HepG2 (cell line): Measurements from ENCODE around the gene NAT9. TPM values are rescaled to one million over a fixed set of nuclear protein-coding genes. Genes with fewer than 3 reads are reported as not detected.

Experiments
- ATAC-seq: fragments of 200-7000 bp; cut with Tn5 transposase; 3 replicates; pipeline ENCODE4 v1.9.1; 2020; ENCODE audit warnings: mild to moderate bottlenecking, moderate library complexity
- BruUV-seq: library from RNA; stranded (reverse); fragments of 400-500 nt; replicated peaks from 2 replicates; lab custom pipeline; 2021; lab: Mats Ljungman, UMichigan
- CTCF ChIA-PET: fragments of 300-600 bp; formaldehyde crosslinking; extraction: SDS; loops from one replicate; lab custom pipeline; 2021; ENCODE audit warnings: low total read pairs, inconsistent platforms, low intra/inter-chr PET ratio; lab: Yijun Ruan, JAX
- POLR2A ChIA-PET: fragments of 350-600 bp; sonication (Branson Sonifier 250); formaldehyde crosslinking; loops from one replicate; lab custom pipeline; 2020; ENCODE audit warnings: antibody characterized with exemption, inconsistent platforms; lab: Yijun Ruan, JAX
- DNase-seq: peaks from one replicate; pipeline ENCODE4 v3.0.0-alpha.2; 2015; ENCODE audit warnings: low spot score
- FAIRE-seq: peaks from 3 replicates; lab custom pipeline; 2011; peaks lifted over from hg19 to GRCh38; lab: Jason Lieb, UNC
- H2AFZ ChIP-seq: one replicate; pipeline ENCODE4 v1.6.1; 2011; ENCODE audit warnings: low read length, inconsistent platforms
- H3K27ac ChIP-seq: fragments of 300-600 bp; 3 replicates; pipeline ENCODE4 v1.8.0; 2011; ENCODE audit warnings: mixed run types, mild to moderate bottlenecking, mixed read lengths, low read length, inconsistent platforms; ENCODE audit not compliant: insufficient read depth; ENCODE audit errors: extremely low read length
- H3K27me3 ChIP-seq, 2 experiments: fragments of 200-600 bp in 1 of 2; 2 replicates in 1 of 2; 3 replicates in 1 of 2; pipeline versions ENCODE4 v1.6.0 to v1.8.0; 2011; ENCODE audit warnings: low read length in 2 of 2, mild to moderate bottlenecking in 2 of 2, moderate library complexity in 2 of 2, inconsistent platforms in 1 of 2; ENCODE audit not compliant: insufficient read depth in 2 of 2, control insufficient read depth in 1 of 2
- H3K36me3 ChIP-seq, 2 experiments: fragments of 200-600 bp in 1 of 2; replicated peaks in 1 of 2; 2 replicates in 1 of 2; 3 replicates in 1 of 2; pipeline versions ENCODE4 v1.5.1 to v1.8.0; 2011; ENCODE audit warnings: low read length in 2 of 2, inconsistent platforms in 1 of 2; ENCODE audit not compliant: insufficient read depth in 2 of 2, control insufficient read depth in 1 of 2
- H3K4me1 ChIP-seq: 2 replicates; pipeline ENCODE4 v1.5.1; 2012; ENCODE audit warnings: low read length, inconsistent platforms; ENCODE audit not compliant: insufficient read depth
- H3K4me2 ChIP-seq: 2 replicates; pipeline ENCODE4 v1.6.0; 2011; ENCODE audit warnings: low read depth, low read length, inconsistent platforms
- H3K4me3 ChIP-seq, 3 experiments: fragments of 200-600 bp in 1 of 3; sonication (generic), shearing (Covaris generic) in 1 of 3; replicated peaks in 1 of 3; 2 replicates each; pipeline ENCODE4 v1.5.1; 2011 to 2016; ENCODE audit warnings: low read length in 3 of 3, inconsistent platforms in 2 of 3, low read depth in 2 of 3, mild to moderate bottlenecking in 2 of 3, control low read depth in 1 of 3, mixed read lengths in 1 of 3; ENCODE audit not compliant: insufficient read depth in 1 of 3
- H3K79me2 ChIP-seq: one replicate; pipeline ENCODE4 v1.6.1; 2011; ENCODE audit warnings: low read length, inconsistent platforms; ENCODE audit not compliant: insufficient read depth
- H3K9ac ChIP-seq: 2 replicates; pipeline ENCODE4 v1.6.0; 2011; ENCODE audit warnings: mild to moderate bottlenecking, low read depth, low read length, inconsistent platforms; ENCODE audit not compliant: insufficient read depth
- H3K9me3 ChIP-seq: 2 replicates; pipeline ENCODE4 v1.5.1; 2012; ENCODE audit warnings: mild to moderate bottlenecking, low read length
- H4K20me1 ChIP-seq: 2 replicates; pipeline ENCODE4 v1.6.0; 2011; ENCODE audit warnings: inconsistent platforms, mild to moderate bottlenecking, low read length, moderate library complexity; ENCODE audit not compliant: insufficient read depth
- CREB1 ChIP-seq, 2 experiments: fragments of 450-650 bp in 1 of 2; IDR thresholded peaks; 2 replicates each; pipeline ENCODE4 v1.6.1; 2016 to 2017; ENCODE audit warnings: control low read depth in 1 of 2, mild to moderate bottlenecking in 1 of 2, missing compliant biosample characterization in 1 of 2, missing genetic modification characterization in 1 of 2
- HOXA9 ChIP-seq: sonication (generic); formaldehyde crosslinking; IDR thresholded peaks from 2 replicates; pipeline ENCODE4 v1.8.1; 2022; ENCODE audit warnings: missing genetic modification reagents, mild to moderate bottlenecking, moderate library complexity, borderline replicate concordance
- NCOR1 ChIP-seq: fragments of 200-600 bp; sonication (generic); IDR thresholded peaks from 2 replicates; pipeline ENCODE4 v1.7.0; 2017; ENCODE audit warnings: antibody characterized with exemption, low read length, borderline replicate concordance
- NFYB ChIP-seq: sonication (generic); formaldehyde crosslinking; IDR thresholded peaks from 2 replicates; pipeline ENCODE4 v1.4.0; 2020; ENCODE audit warnings: missing genetic modification reagents
- NR2F1 ChIP-seq, 2 experiments: fragments of 450-650 bp in 1 of 2; formaldehyde crosslinking in 1 of 2; IDR thresholded peaks; 2 replicates each; pipeline versions ENCODE4 v1.5.0 to v1.6.1; 2016 to 2020; ENCODE audit warnings: mild to moderate bottlenecking in 1 of 2, missing compliant biosample characterization in 1 of 2, missing genetic modification reagents in 1 of 2, moderate library complexity in 1 of 2
- PHB2 ChIP-seq: fragments of 450-650 bp; IDR thresholded peaks from 2 replicates; pipeline ENCODE4 v1.6.1; 2018; ENCODE audit not compliant: partially characterized antibody
- SKI ChIP-seq: fragments of 450-650 bp; IDR thresholded peaks from one replicate; pipeline ENCODE4 v1.6.1; 2018; ENCODE audit warnings: mild to moderate bottlenecking; ENCODE audit not compliant: partially characterized antibody
- ZNF335 ChIP-seq: sonication (generic); formaldehyde crosslinking; IDR thresholded peaks from 2 replicates; pipeline ENCODE4 v1.4.0; 2020; ENCODE audit warnings: missing genetic modification reagents
- ZNF749 ChIP-seq: sonication (generic); formaldehyde crosslinking; IDR thresholded peaks from 2 replicates; pipeline ENCODE4 v1.8.0; 2022; ENCODE audit warnings: mild to moderate bottlenecking, missing genetic modification reagents, moderate library complexity, borderline replicate concordance
- ZSCAN30 ChIP-seq: sonication (generic); formaldehyde crosslinking; IDR thresholded peaks from 2 replicates; pipeline ENCODE4 v1.5.0; 2020; ENCODE audit warnings: mild to moderate bottlenecking, missing genetic modification reagents
- WGBS: methylation state at CpG from one replicate; pipeline ENCODE4 v1.1.6; 2017; ENCODE audit warnings: low lambda C conversion rate; 5-methylcytosine and 5-hydroxymethylcytosine counted together
- in situ Hi-C: cut with HindIII; loops from 2 replicates; pipeline ENCODE4 v1.10.0; 2017; ENCODE audit warnings: low pct_unique_long_range_greater_than_20kb; ENCODE audit not compliant: extremely low pct_ligation_motif_present
- intact Hi-C: fragments of 100-400 bp; cut with micrococcal nuclease; formaldehyde crosslinking; loops from one replicate; pipeline ENCODE4 v1.10.0; 2022; ENCODE audit not compliant: unreplicated experiment
- polyA plus RNA-seq, 8 experiments: library from polyadenylated mRNA; depleted of rRNA in 3 of 8; stranded (reverse) in 7 of 8; unstranded in 1 of 8; fragments of >200 nt; fragmentation: Illumina TruSeq in 4 of 8; extraction: Trizol in 4 of 8; gene quantifications; 2 replicates each; pipeline versions ENCODE4 v1.2.1 to v1.2.3, GENCODE V29; 2011 to 2016; ENCODE audit warnings: low read depth in 4 of 8, missing spikeins in 1 of 8, mixed read lengths in 1 of 8; ENCODE audit not compliant: insufficient read depth in 1 of 8
- total RNA-seq, 5 experiments: library from RNA; depleted of rRNA; stranded (reverse); fragments of >200 nt; fragmentation: Illumina TruSeq; extraction: Trizol; gene quantifications; 2 replicates each; pipeline ENCODE4 v1.2.3, GENCODE V29; 2016; ENCODE audit warnings: low read depth in 1 of 5
- TF ChIP-seq, protein P1 (sequence below): sonication (generic); formaldehyde crosslinking; IDR thresholded peaks from 2 replicates; pipeline ENCODE4 v1.5.0; 2020; ENCODE audit warnings: mild to moderate bottlenecking, missing genetic modification reagents, borderline replicate concordance
- TF ChIP-seq, protein P2 (sequence below): sonication (generic); formaldehyde crosslinking; IDR thresholded peaks from 2 replicates; pipeline ENCODE4 v1.5.1; 2020; ENCODE audit warnings: missing genetic modification reagents, mild to moderate bottlenecking, borderline replicate concordance
- TF ChIP-seq, protein P3 (sequence below): sonication (generic); formaldehyde crosslinking; IDR thresholded peaks from 2 replicates; pipeline ENCODE4 v1.4.0; 2020; ENCODE audit warnings: missing genetic modification reagents
- TF ChIP-seq, protein P4 (sequence below): sonication (generic); formaldehyde crosslinking; IDR thresholded peaks from 2 replicates; pipeline ENCODE4 v1.4.0; 2020; ENCODE audit warnings: mild to moderate bottlenecking, missing genetic modification reagents

Gene NAT9
- total and polyA plus RNA-seq, 2 of the 13 experiments (the other 11 are each of a cell fraction or from before 2014, with no cell fraction given) = 39.7 to 44.2 TPM

DNA sequence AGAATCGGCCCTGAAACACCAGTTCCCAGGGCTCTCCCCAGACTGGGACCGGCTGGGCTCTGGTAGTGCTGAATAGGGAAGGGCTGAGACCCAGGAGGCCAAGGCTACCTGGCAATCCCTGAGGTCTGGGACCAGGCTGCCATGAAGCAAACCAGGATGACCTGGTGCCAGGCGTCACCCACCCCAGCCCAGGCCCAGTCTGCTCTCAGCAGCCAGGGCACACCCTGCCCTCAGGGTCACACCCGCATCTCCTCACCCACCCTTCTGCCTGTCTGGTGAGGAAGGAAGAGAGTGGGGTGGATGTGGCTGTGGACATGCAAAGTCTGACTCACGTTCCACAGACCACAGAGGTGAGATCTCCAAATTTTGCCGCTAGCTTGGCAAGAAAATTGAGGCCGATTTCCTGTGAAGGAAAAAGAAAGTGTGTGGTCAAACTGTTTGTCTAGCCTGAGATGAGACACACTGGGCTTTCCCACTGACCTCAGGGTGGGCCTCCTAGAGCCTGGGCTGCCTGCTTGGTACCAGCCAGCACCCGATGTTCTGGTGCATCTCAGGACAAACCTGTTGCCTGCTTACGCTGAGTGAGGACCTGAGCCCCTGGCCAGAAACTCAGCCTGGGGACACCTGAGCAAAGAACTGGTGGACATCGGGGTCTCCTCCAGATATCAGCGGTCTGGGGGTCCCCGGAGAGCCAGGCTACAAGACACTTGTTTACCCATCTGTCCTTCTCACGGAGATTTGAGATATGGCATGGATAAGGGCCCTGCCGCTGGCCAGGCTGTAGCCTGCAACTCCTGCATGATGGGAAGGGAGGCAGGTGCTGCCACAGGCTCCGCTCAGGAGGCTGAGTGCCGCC is 45.4 kb downstream of the NAT9 start:
- FAIRE-seq = no peak
- Histone ChIP-seq H3K4me3 (no peak overlapping the region), H3K79me2 (no peaks in the 10 kb centered on the region), H2AFZ (no peak overlapping the region), H3K27me3 (peaks cover 5 to 41% of the 10 kb centered on the region in 2 experiments; a peak in 4 of 5 replicates), H3K36me3 (no peaks in the 10 kb centered on the region), H4K20me1 (no peaks in the 10 kb centered on the region), H3K4me2 (no peak overlapping the region), H3K9me3 (peaks cover 9% of the 10 kb centered on the region; the same call in 1 of the 2 replicates)
- intact Hi-C loops = no loop called here
- BruUV-seq = no TSS peak
- ATAC-seq = no peak
- 25% methylated on average over 13 of the region's 16 CpGs for WGBS
- ChIA-PET CTCF (no interaction called here), POLR2A (no interaction called here)
- DNase-seq = no peak
- in situ Hi-C loops = no loop called here
- TF ChIP-seq PHB2 = no peak
- TF ChIP-seq, protein P1, sequence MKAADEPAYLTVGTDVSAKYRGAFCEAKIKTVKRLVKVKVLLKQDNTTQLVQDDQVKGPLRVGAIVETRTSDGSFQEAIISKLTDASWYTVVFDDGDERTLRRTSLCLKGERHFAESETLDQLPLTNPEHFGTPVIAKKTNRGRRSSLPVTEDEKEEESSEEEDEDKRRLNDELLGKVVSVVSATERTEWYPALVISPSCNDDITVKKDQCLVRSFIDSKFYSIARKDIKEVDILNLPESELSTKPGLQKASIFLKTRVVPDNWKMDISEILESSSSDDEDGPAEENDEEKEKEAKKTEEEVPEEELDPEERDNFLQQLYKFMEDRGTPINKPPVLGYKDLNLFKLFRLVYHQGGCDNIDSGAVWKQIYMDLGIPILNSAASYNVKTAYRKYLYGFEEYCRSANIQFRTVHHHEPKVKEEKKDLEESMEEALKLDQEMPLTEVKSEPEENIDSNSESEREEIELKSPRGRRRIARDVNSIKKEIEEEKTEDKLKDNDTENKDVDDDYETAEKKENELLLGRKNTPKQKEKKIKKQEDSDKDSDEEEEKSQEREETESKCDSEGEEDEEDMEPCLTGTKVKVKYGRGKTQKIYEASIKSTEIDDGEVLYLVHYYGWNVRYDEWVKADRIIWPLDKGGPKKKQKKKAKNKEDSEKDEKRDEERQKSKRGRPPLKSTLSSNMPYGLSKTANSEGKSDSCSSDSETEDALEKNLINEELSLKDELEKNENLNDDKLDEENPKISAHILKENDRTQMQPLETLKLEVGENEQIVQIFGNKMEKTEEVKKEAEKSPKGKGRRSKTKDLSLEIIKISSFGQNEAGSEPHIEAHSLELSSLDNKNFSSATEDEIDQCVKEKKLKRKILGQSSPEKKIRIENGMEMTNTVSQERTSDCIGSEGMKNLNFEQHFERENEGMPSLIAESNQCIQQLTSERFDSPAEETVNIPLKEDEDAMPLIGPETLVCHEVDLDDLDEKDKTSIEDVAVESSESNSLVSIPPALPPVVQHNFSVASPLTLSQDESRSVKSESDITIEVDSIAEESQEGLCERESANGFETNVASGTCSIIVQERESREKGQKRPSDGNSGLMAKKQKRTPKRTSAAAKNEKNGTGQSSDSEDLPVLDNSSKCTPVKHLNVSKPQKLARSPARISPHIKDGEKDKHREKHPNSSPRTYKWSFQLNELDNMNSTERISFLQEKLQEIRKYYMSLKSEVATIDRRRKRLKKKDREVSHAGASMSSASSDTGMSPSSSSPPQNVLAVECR (CRISPR knock-in tag) = no peak
- TF ChIP-seq ZNF749 (CRISPR knock-in tag) = no peak
- TF ChIP-seq ZSCAN30 (CRISPR knock-in tag) = no peak
- no peak for TF ChIP-seq NCOR1
- TF ChIP-seq, protein P2, sequence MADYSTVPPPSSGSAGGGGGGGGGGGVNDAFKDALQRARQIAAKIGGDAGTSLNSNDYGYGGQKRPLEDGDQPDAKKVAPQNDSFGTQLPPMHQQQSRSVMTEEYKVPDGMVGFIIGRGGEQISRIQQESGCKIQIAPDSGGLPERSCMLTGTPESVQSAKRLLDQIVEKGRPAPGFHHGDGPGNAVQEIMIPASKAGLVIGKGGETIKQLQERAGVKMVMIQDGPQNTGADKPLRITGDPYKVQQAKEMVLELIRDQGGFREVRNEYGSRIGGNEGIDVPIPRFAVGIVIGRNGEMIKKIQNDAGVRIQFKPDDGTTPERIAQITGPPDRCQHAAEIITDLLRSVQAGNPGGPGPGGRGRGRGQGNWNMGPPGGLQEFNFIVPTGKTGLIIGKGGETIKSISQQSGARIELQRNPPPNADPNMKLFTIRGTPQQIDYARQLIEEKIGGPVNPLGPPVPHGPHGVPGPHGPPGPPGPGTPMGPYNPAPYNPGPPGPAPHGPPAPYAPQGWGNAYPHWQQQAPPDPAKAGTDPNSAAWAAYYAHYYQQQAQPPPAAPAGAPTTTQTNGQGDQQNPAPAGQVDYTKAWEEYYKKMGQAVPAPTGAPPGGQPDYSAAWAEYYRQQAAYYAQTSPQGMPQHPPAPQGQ (CRISPR knock-in tag) = no peak
- TF ChIP-seq HOXA9 (CRISPR knock-in tag) = no peak
- no peak for TF ChIP-seq NFYB
- no peak for TF ChIP-seq SKI
- no peak for TF ChIP-seq NR2F1 (CRISPR knock-in tag; IDR thresholded peaks at IDR 0.05)
- TF ChIP-seq, protein P3, sequence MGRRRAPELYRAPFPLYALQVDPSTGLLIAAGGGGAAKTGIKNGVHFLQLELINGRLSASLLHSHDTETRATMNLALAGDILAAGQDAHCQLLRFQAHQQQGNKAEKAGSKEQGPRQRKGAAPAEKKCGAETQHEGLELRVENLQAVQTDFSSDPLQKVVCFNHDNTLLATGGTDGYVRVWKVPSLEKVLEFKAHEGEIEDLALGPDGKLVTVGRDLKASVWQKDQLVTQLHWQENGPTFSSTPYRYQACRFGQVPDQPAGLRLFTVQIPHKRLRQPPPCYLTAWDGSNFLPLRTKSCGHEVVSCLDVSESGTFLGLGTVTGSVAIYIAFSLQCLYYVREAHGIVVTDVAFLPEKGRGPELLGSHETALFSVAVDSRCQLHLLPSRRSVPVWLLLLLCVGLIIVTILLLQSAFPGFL (CRISPR knock-in tag) = no peak
- TF ChIP-seq CREB1 (IDR thresholded peaks at IDR 0.05) = no peak
- no peak for TF ChIP-seq CREB1 (CRISPR knock-in tag; IDR thresholded peaks at IDR 0.05)
- TF ChIP-seq, protein P4, sequence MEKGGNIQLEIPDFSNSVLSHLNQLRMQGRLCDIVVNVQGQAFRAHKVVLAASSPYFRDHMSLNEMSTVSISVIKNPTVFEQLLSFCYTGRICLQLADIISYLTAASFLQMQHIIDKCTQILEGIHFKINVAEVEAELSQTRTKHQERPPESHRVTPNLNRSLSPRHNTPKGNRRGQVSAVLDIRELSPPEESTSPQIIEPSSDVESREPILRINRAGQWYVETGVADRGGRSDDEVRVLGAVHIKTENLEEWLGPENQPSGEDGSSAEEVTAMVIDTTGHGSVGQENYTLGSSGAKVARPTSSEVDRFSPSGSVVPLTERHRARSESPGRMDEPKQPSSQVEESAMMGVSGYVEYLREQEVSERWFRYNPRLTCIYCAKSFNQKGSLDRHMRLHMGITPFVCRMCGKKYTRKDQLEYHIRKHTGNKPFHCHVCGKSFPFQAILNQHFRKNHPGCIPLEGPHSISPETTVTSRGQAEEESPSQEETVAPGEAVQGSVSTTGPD (CRISPR knock-in tag) = no peak
- no peak for TF ChIP-seq ZNF335
- TF ChIP-seq, all 625 proteins: peak for 0
- Histone ChIP-seq H3K9ac (no peak overlapping the region), H3K4me1 (peaks cover 7% of the 10 kb centered on the region), H3K27ac (no peak overlapping the region)
